ENCODE data around the gene ENTR1. TPM values are rescaled to one million over a fixed set of nuclear protein-coding genes. Genes with fewer than 3 reads are reported as not detected.

The ENTR1 gene
- total RNA-seq, 3 donors from 2014 or later: 27.8 to 47.6 (median 33.2) TPM

DNA sequence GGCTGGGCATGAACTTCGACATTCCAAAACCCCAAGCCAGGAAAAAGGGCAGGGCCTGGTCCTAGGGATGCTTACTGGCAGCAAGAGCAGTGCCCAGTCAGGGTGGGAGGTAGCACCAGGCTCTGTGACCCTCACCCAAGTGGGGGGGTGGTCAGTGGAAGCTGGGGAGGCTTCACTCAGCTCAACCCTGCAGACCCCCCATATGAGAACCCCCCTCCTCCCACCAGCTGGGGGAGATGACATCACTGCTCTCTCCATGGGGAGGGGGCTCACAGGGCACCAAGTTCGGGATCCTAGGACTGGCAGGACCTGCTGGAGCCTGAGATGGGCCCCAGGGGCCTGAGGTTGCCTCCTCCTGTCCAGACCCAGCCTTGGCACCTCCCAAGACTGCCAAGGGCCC is 51.5 kb downstream of the ENTR1 start:
- ATAC-seq (no peak), DNase-seq (no peak)
- no peaks in the 10 kb centered on the region for H3K36me3 ChIP-seq (ENCODE audit: low read depth)
- TF ChIP-seq, protein P1, sequence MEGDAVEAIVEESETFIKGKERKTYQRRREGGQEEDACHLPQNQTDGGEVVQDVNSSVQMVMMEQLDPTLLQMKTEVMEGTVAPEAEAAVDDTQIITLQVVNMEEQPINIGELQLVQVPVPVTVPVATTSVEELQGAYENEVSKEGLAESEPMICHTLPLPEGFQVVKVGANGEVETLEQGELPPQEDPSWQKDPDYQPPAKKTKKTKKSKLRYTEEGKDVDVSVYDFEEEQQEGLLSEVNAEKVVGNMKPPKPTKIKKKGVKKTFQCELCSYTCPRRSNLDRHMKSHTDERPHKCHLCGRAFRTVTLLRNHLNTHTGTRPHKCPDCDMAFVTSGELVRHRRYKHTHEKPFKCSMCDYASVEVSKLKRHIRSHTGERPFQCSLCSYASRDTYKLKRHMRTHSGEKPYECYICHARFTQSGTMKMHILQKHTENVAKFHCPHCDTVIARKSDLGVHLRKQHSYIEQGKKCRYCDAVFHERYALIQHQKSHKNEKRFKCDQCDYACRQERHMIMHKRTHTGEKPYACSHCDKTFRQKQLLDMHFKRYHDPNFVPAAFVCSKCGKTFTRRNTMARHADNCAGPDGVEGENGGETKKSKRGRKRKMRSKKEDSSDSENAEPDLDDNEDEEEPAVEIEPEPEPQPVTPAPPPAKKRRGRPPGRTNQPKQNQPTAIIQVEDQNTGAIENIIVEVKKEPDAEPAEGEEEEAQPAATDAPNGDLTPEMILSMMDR (IDR thresholded peaks at IDR 0.05): no peak
- no peak overlapping the region for H3K4me3 ChIP-seq
- H3K4me1 ChIP-seq (ENCODE audit: low read depth): peaks cover 8% of the 10 kb centered on the region
- intact Hi-C loops (cut with DNase I, micrococcal nuclease): no loop called here
- H3K9me3 ChIP-seq: no peaks in the 10 kb centered on the region

DNA sequence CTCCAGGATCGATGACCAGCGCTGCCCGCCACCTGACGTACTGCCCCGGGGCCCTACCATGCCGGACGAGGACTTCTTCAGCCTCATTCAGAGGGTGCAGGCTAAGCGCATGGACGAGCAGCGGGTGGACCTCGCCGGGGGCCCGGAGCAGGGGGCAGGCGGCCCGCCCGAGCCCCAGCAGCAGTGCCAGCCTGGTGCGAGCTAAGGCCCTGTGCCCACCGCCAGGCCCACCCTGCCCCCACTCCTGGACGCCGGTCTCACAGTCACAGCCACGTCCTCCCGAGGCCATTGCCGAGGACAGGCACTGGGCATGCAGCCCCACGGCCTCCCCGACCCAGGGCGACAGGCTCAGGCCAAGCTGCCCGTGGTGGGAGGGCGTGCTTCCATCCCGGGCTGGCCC is 52.4 kb downstream of the ENTR1 start:
- Histone ChIP-seq H3K9me3 (no peaks in the 10 kb centered on the region), H3K4me3 (no peak overlapping the region), H3K36me3 (ENCODE audit: low read depth) (no peaks in the 10 kb centered on the region), H3K4me1 (ENCODE audit: low read depth) (peaks cover 7% of the 10 kb centered on the region)
- TF ChIP-seq, protein P1 (IDR thresholded peaks at IDR 0.05): no peak
- intact Hi-C loops (cut with DNase I, micrococcal nuclease): no loop called here
- ATAC-seq (no peak), DNase-seq (no peak)

DNA sequence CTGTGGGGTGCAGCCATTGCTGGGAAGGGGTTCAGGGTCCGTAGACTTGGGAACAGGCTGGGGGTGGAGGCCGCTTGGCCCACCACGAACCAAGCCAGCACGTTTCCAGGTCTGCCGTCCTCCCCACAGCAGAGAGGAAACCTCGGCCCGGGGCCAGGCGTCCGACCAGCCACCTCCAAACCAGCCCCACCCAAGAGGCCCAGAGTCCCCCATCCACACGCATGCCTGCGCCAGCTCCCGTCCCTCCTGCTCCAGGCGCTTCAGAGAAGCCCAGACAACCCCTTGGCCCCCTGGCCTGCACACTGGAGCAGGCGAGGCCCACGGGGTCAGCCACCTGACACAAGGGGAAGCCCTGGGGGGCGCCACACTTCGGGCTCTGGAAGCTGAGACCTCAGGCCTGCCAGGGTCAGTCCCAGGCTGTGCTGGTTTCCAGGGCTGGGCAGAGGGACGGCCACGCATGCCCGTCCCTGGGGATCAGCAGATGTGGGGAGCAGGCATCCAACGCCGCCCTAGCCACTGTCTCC is 53.1 kb downstream of the ENTR1 start:
- DNase-seq: no peak
- TF ChIP-seq, protein P1 (IDR thresholded peaks at IDR 0.05): no peak
- no peak overlapping the region for H3K4me3 ChIP-seq
- no peaks in the 10 kb centered on the region for H3K36me3 ChIP-seq (ENCODE audit: low read depth)
- no peaks in the 10 kb centered on the region for H3K9me3 ChIP-seq
- ATAC-seq: no peak
- intact Hi-C loops (cut with DNase I, micrococcal nuclease): no loop called here
- no peaks in the 10 kb centered on the region for H3K4me1 ChIP-seq (ENCODE audit: low read depth)

DNA sequence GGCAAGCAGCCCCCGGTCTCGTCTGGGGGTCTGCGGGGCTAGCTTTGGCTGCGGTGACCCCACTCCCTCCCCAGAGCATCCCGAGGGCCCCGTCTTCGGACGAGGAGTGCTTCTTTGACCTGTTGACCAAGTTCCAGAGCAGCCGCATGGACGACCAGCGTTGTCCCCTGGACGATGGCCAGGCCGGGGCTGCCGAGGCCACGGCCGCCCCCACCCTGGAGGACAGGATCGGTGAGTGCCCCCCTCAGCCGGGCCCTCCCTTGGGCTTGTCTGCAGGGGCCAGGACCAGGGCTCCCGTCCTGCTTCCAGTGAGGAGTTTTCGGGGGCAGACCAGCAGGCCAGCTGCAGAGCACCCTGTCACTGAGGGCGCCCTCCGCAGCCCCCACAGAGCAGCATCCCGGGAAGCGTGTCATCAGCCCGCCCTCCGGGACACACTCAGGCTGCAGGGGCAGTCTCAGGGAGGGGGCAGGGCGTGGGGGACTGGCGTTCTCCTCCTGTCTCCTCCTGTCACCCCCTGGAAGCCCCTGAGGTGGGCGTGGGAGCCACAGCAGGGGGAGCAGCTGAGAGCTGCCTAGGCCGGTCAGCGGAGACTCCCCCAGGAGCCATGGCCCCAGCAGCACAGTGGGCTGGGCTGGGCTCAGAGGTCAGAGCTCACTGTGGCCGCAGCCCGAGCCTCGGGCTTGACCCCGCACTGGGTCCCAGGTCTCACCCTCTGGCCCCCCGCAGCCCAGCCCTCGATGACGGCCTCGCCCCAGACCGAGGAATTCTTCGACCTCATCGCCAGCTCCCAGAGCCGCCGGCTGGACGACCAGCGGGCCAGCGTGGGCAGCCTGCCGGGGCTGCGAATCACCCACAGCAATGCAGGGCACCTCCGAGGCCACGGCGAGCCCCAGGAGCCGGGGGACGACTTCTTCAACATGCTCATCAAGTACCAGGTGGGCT is 54.5 kb downstream of the ENTR1 start:
- DNase-seq (no peak), ATAC-seq (no peak)
- Histone ChIP-seq H3K9me3 (no peaks in the 10 kb centered on the region), H3K4me1 (ENCODE audit: low read depth) (no peaks in the 10 kb centered on the region), H3K4me3 (no peak overlapping the region), H3K36me3 (ENCODE audit: low read depth) (no peaks in the 10 kb centered on the region)
- TF ChIP-seq, protein P1 (IDR thresholded peaks at IDR 0.05): no peak
- intact Hi-C loops (cut with DNase I, micrococcal nuclease): no loop called here

DNA sequence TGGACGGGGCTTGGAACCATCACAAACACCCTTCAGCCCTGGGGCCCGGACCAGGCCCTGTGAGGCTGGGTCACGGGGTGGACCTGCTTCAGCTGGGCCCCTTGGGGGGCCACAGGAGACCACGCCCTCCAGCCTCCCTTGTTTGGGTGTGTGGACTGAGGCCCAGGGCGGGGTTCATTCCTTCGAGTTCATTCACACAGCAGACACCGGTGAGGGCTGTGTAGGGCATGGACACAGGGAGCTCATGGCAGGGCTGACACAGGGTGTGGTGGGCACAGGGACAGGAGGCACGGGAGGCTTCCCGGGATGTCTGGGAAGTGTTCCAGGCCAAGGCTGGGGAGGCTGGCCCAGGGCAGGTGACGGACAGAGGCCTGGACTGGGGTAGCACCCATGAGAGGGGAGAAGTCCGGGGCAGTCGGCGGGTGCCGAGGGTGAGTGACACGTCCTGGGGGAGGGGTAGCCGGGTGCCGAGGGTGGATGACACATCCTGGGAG is 55.8 kb downstream of the ENTR1 start:
- Histone ChIP-seq H3K36me3 (ENCODE audit: low read depth) (no peaks in the 10 kb centered on the region), H3K4me3 (no peak overlapping the region), H3K4me1 (ENCODE audit: low read depth) (no peaks in the 10 kb centered on the region), H3K9me3 (no peaks in the 10 kb centered on the region)
- intact Hi-C loops (cut with DNase I, micrococcal nuclease): no loop called here
- TF ChIP-seq, protein P1 (IDR thresholded peaks at IDR 0.05): no peak
- ATAC-seq: peak; percentile 29
- DNase-seq: no peak
